Activated naive CD4-positive, alpha-beta T cell treated with anti-CD3 and anti-CD28 coated beads, Interleukin-2, amount 50 U/mL, for 24 hours (primary cell): ENCODE measurements around the gene NMBR.
"Not testable (repeated sequence)": the region's sequence is repeated elsewhere in the genome, so short reads cannot be mapped to it uniquely, and the experiment has no call there.

Source experiments
- H3K27ac Mint-ChIP-seq: one replicate; pipeline ENCODE4 v1.8.0; 2021; ENCODE audit warnings: mild to moderate bottlenecking, mixed read lengths
- H3K27me3 Mint-ChIP-seq: one replicate; pipeline ENCODE4 v1.8.0; 2021; ENCODE audit warnings: mixed read lengths
- H3K36me3 Mint-ChIP-seq: one replicate; pipeline ENCODE4 v1.8.0; 2021; ENCODE audit warnings: mixed read lengths
- H3K4me1 Mint-ChIP-seq: one replicate; pipeline ENCODE4 v1.8.0; 2021; ENCODE audit warnings: mixed read lengths
- H3K4me3 Mint-ChIP-seq: one replicate; pipeline ENCODE4 v1.8.0; 2021; ENCODE audit warnings: mild to moderate bottlenecking, mixed read lengths
- H3K9me3 Mint-ChIP-seq: one replicate; pipeline ENCODE4 v1.8.0; 2021; ENCODE audit warnings: mixed read lengths

NMBR gene

DNA sequence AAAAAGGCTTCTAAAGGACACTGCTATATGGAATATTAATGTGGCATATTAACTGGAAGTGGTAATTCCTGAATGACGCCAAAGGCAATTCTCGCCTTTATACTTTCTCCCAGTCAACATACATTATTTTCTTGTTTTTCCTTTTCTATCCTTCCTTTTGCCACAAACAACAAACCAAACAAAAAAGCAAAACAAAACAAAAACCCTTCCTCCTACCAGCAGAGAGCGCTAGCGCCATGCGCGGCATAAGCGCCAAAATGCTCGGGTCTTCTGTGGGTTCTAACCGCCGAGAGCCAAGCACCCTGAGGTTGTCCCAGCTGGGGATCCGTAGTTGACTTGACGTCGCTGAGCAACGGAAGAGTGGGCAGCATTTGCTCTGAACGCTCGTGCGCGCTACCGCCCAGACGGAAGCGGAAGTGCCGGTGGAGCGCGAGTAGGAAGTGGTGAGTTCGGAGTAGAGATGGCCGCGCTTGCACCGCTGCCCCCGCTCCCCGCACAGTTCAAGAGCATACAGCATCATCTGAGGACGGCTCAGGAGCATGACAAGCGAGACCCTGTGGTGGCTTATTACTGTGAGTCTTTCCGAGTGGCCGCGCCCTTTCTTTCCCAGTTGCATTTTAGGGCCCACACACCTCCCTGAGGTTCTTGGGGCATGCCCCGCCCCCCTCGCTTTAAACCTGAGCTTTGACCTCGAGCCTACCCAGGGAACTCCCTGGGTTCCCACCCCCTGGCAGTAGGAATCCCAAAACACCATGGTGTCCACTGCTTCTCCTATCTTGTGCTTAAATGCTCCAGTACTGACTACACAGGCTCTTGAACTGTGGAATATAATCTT is at the start of gene NMBR, which contains the start of gene VTA1:
Gene NMBR, minus strand, starts transcription at position 295 of the 835 bp plus-strand sequence. CDS start 58,464 bp downstream, outside the sequence.
Gene VTA1, plus strand, starts transcription at position 436 of the 835 bp plus-strand sequence. Its CDS starts 25 bp downstream, at position 461.
- H3K36me3 Mint-ChIP-seq = peaks cover 6% of the 10 kb centered on the region
- H3K27me3 Mint-ChIP-seq = no peaks in the 10 kb centered on the region
- peak within 1 kb of the TSS; percentile 93 for H3K27ac Mint-ChIP-seq
- no peaks in the 10 kb centered on the region for H3K9me3 Mint-ChIP-seq
- peak within 1 kb of the TSS; percentile 93 for H3K4me3 Mint-ChIP-seq
- peaks cover 62% of the 10 kb centered on the region for H3K4me1 Mint-ChIP-seq

GRCh38 chr6:142195862-142196541 is 49.1 kb upstream of the NMBR start:
- H3K4me3 Mint-ChIP-seq = no peak overlapping the region
- H3K9me3 Mint-ChIP-seq = no peaks in the 10 kb centered on the region
- H3K27me3 Mint-ChIP-seq = no peaks in the 10 kb centered on the region
- peaks cover 6% of the 10 kb centered on the region for H3K36me3 Mint-ChIP-seq
- H3K27ac Mint-ChIP-seq = peak overlapping the region; percentile 77
- H3K4me1 Mint-ChIP-seq = peaks cover 55% of the 10 kb centered on the region

DNA sequence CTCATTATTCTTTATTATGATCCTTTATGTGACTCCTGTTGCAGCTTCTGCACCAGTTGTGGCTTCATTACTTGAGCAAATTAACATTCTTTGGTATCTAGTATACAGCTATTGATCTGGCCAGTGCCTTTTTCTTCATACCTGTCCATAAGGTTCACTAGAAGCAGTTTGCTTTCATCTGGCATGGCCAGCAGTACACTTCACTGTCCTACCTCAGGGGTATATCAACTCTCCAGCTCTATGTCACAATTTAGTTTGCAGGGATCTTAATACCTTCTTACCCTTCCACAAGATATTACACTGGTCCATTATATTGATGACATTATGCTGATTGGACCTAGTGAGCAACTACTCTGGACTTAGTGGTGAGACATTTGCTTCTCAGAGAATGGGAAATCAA is 46.7 kb upstream of the NMBR start:
- Mint-ChIP-seq H3K36me3 (peaks cover 9% of the 10 kb centered on the region), H3K27ac (peak overlapping the region; percentile 1), H3K4me3 (no peak overlapping the region), H3K4me1 (peaks cover 54% of the 10 kb centered on the region), H3K9me3 (no peaks in the 10 kb centered on the region), H3K27me3 (no peaks in the 10 kb centered on the region)

DNA sequence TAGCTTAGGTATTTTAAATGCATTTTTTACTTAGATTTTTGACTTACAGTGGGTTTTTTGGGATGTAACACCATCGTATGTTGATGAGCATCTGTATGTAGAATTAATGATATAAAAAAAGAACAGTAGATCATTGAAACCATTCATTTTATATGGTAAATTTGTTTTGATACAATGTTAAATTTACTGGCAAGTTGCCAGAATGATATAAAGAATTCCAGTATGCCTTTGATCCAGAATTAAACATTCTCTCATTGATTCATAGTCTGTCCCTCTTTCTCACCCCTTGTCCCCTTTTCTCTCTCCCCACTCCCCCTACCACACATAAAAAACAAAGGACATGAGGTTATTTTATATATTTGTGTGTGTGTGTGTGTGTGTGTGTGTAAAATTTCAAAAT is 45.4 kb upstream of the NMBR start:
- Mint-ChIP-seq H3K4me1 (peaks cover 54% of the 10 kb centered on the region), H3K27ac (no peak overlapping the region), H3K27me3 (no peaks in the 10 kb centered on the region), H3K4me3 (no peak overlapping the region), H3K36me3 (peaks cover 9% of the 10 kb centered on the region), H3K9me3 (no peaks in the 10 kb centered on the region)

DNA sequence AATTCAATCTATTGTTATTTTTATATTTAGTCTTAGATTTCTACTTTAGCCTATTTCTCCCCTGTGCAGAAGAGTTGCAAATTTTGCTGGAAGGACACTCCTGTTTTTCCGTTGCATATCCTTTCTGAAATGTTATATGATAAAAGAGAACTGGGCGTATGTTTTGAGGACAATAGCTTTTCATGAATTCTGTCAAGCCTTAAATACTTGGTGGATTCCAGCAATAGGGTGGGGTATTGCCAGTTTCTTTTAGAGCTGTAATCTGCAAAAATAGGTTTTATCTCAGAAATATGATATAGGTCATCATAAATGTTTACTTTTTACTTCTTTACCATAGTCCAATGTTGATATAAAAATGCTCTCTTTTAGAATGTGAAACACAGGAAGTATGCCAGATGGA is 42.1 kb upstream of the NMBR start:
- Mint-ChIP-seq H3K27me3 (no peaks in the 10 kb centered on the region), H3K27ac (peak overlapping the region; percentile 5), H3K4me3 (no peak overlapping the region), H3K4me1 (peaks cover 42% of the 10 kb centered on the region), H3K36me3 (peaks cover 11% of the 10 kb centered on the region), H3K9me3 (no peaks in the 10 kb centered on the region)

DNA sequence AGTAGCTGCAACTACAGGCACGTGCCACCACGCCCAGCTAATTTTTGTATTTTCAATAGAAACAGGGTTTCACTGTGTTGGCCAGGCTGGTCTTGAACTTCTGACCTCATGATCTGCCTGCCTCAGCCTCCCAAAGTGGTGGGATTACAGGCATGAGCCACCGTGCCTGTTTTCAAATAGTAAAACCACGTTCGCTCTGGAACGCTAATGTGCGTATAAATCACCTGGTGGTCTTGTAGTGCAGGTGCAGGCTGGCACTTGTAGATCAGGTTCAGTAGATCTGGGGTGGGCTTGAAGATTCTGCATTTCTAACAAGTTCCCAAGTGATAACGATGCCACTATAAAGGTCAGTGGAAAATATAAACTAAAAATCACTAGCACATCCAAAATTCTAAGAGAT is 41.4 kb upstream of the NMBR start:
- not testable (repeated sequence) for H3K9me3 Mint-ChIP-seq, H3K27ac Mint-ChIP-seq, H3K4me3 Mint-ChIP-seq, H3K27me3 Mint-ChIP-seq
- Mint-ChIP-seq H3K36me3 (peaks cover 11% of the 10 kb centered on the region), H3K4me1 (peaks cover 35% of the 10 kb centered on the region)

GRCh38 chr6:142187209-142187608 is 40.3 kb upstream of the NMBR start:
- Mint-ChIP-seq H3K27ac (no peak overlapping the region), H3K4me1 (peaks cover 30% of the 10 kb centered on the region), H3K36me3 (peaks cover 13% of the 10 kb centered on the region), H3K27me3 (no peaks in the 10 kb centered on the region), H3K9me3 (no peaks in the 10 kb centered on the region), H3K4me3 (no peak overlapping the region)

DNA sequence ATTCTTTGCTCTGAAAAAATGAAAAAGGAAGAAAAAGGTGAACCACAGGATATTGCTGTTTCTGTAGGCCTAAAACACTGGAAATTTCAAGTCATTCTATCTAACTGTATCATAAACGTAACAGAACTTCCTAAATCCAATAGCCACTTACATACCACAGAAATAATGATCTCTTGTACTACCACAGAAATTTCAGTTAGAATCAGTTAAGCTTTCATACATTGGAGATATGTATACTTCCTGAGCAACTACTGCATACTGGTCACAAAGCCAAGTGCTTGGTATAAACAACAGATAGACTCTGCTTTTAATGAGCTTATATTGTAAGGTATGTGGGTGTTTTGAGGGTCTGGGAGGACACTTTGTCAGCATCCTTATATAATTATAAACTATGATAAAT is 38.7 kb upstream of the NMBR start:
- peaks cover 16% of the 10 kb centered on the region for H3K36me3 Mint-ChIP-seq
- no peaks in the 10 kb centered on the region for H3K9me3 Mint-ChIP-seq
- H3K27ac Mint-ChIP-seq = no peak overlapping the region
- peaks cover 37% of the 10 kb centered on the region for H3K4me1 Mint-ChIP-seq
- no peaks in the 10 kb centered on the region for H3K27me3 Mint-ChIP-seq
- H3K4me3 Mint-ChIP-seq = no peak overlapping the region

GRCh38 chr6:142184307-142184706 is 37.4 kb upstream of the NMBR start:
- no peak overlapping the region for H3K4me3 Mint-ChIP-seq
- peaks cover 14% of the 10 kb centered on the region for H3K36me3 Mint-ChIP-seq
- H3K27ac Mint-ChIP-seq = no peak overlapping the region
- no peaks in the 10 kb centered on the region for H3K27me3 Mint-ChIP-seq
- H3K4me1 Mint-ChIP-seq = peaks cover 36% of the 10 kb centered on the region
- no peaks in the 10 kb centered on the region for H3K9me3 Mint-ChIP-seq

DNA sequence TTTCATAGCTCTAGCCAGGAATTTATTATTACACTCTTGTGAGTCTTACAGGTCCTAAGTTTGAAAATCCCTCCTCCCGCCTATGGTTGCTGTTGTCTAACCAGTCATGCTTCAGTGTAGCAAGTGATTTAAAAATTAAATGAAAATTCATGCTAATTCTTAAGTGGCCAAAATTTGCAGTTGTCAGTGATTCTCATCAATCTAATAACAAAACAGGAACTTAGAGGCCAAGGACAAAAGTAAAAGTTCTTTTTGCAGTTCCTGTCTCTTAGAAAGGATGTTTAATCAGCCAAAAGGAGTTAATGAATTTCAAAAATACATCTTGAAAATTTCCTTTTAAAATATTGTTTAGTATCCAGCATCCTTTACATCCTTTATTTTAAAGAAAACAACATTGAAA is 36.4 kb upstream of the NMBR start:
- Mint-ChIP-seq H3K4me1 (peaks cover 36% of the 10 kb centered on the region), H3K27ac (no peak overlapping the region), H3K9me3 (no peaks in the 10 kb centered on the region), H3K4me3 (no peak overlapping the region), H3K36me3 (peaks cover 16% of the 10 kb centered on the region), H3K27me3 (no peaks in the 10 kb centered on the region)

DNA sequence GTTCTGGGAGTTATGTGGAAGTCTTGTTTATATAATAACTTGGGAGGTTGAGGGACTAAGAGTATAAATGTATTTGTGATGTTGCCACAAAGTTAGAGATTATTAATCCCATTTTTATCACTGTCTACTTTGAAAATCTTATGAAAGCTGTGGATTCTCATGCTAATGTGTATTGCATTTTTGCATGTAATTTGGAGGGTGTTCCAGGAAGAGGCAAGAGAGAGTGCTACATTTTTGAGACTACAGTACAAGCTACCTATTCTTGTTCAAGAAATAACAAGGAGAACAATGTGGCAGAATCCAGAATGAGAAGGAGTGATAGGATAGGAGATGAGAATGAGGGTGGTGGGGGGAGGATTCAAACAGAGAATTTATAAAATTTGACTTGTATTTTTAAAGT is 35.1 kb upstream of the NMBR start:
- no peak overlapping the region for H3K27ac Mint-ChIP-seq
- H3K27me3 Mint-ChIP-seq = no peaks in the 10 kb centered on the region
- H3K4me1 Mint-ChIP-seq = peaks cover 37% of the 10 kb centered on the region
- no peak overlapping the region for H3K4me3 Mint-ChIP-seq
- peaks cover 28% of the 10 kb centered on the region for H3K36me3 Mint-ChIP-seq
- peaks cover 12% of the 10 kb centered on the region for H3K9me3 Mint-ChIP-seq

GRCh38 chr6:142178129-142178528 is 31.2 kb upstream of the NMBR start:
- Mint-ChIP-seq H3K27me3 (no peaks in the 10 kb centered on the region), H3K4me1 (peaks cover 23% of the 10 kb centered on the region), H3K36me3 (peaks cover 51% of the 10 kb centered on the region), H3K4me3 (no peak overlapping the region), H3K9me3 (peaks cover 12% of the 10 kb centered on the region), H3K27ac (no peak overlapping the region)

- Mint-ChIP-seq H3K36me3 (peaks cover 52% of the 10 kb centered on the region), H3K27me3 (no peaks in the 10 kb centered on the region), H3K9me3 (peaks cover 12% of the 10 kb centered on the region), H3K27ac (no peak overlapping the region), H3K4me1 (peaks cover 10% of the 10 kb centered on the region), H3K4me3 (no peak overlapping the region)
Observed at GRCh38 chr6:142174703-142175102, 27.8 kb upstream of the NMBR start.

GRCh38 chr6:142173980-142174379 is 27.1 kb upstream of the NMBR start:
- Mint-ChIP-seq H3K36me3 (peaks cover 50% of the 10 kb centered on the region), H3K4me1 (peaks cover 10% of the 10 kb centered on the region), H3K4me3 (no peak overlapping the region), H3K27me3 (no peaks in the 10 kb centered on the region), H3K27ac (no peak overlapping the region), H3K9me3 (peaks cover 12% of the 10 kb centered on the region)

DNA sequence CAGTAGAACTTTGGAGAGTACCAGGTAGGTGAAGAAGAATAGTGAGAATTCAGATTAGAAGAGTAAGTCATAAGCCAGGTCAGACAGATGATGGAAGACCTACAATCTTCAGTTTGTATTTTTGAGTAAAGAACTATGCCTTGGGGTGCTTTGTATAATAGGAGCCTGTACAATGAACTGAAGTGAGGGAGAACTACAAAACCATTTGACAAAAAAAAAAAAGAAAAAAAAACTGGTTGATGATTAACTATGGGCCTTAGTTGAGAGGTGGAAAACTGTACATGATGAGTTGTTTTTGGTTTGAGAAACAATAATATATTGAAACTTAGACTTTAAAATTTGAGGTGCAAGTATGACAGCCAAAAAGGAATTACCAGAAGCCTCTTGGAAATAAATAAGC is 25.8 kb upstream of the NMBR start:
- H3K36me3 Mint-ChIP-seq = peaks cover 45% of the 10 kb centered on the region
- H3K4me1 Mint-ChIP-seq = peaks cover 12% of the 10 kb centered on the region
- no peak overlapping the region for H3K4me3 Mint-ChIP-seq

DNA sequence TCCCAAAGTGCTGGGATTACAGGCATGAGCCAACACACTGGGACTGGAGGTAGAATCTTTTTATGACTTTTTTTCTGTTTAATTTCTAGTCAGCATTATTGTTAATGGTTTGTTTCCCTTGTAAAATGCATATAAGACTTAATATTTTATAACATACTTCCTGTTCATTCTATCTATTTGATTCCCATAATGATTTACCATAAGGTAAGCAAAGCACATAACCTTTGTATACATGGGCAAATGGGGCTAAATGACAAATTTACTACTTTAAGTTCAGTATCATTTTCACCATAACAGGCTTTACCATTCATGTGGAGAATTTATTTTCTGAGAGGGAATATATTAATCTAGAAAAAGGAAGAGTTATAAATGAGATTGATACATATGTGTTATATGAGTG is 24.4 kb upstream of the NMBR start:
- Mint-ChIP-seq H3K4me3 (no peak overlapping the region), H3K36me3 (peaks cover 38% of the 10 kb centered on the region), H3K4me1 (peaks cover 11% of the 10 kb centered on the region), H3K27ac (no peak overlapping the region), H3K27me3 (no peaks in the 10 kb centered on the region), H3K9me3 (no peaks in the 10 kb centered on the region)

More for the DNA sequence above, 25.8 kb upstream of the NMBR start:
- Mint-ChIP-seq H3K27me3 (no peaks in the 10 kb centered on the region), H3K27ac (no peak overlapping the region), H3K9me3 (peaks cover 7% of the 10 kb centered on the region)
